Astrocyte (in vitro differentiated cells and primary cell): ENCODE data around the gene NR6A1. TPM values are rescaled to one million over a fixed set of nuclear protein-coding genes. Genes with fewer than 3 reads are reported as not detected.

Experiments used
- DNase-seq: peaks from one replicate; pipeline ENCODE4 v3.0.0-alpha.2; 2010; ENCODE audit warnings: low read depth
- FAIRE-seq: peaks from 2 replicates; lab custom pipeline; 2011; peaks lifted over from hg19 to GRCh38; lab: Jason Lieb, UNC
- H2AFZ ChIP-seq: 2 replicates; pipeline ENCODE4 v1.6.0; 2012; ENCODE audit warnings: low read depth, low read length, inconsistent platforms
- H3K27ac ChIP-seq: 2 replicates; pipeline ENCODE4 v1.5.1; 2011; ENCODE audit warnings: low read depth, low read length, inconsistent platforms
- H3K27me3 ChIP-seq: 2 replicates; pipeline ENCODE4 v1.6.0; 2011; ENCODE audit warnings: low read length, inconsistent platforms; ENCODE audit not compliant: insufficient read depth
- H3K36me3 ChIP-seq: 2 replicates; pipeline ENCODE4 v1.5.1; 2011; ENCODE audit warnings: low read length, inconsistent platforms; ENCODE audit not compliant: insufficient read depth
- H3K4me1 ChIP-seq: 2 replicates; pipeline ENCODE4 v1.5.1; 2011; ENCODE audit warnings: low read length, inconsistent platforms; ENCODE audit not compliant: insufficient read depth
- H3K4me2 ChIP-seq: 2 replicates; pipeline ENCODE4 v1.6.0; 2012; ENCODE audit warnings: low read length, inconsistent platforms
- H3K4me3 ChIP-seq: 2 replicates; pipeline ENCODE4 v1.5.1; 2011; ENCODE audit warnings: low read depth, mild to moderate bottlenecking, low read length, inconsistent platforms; ENCODE audit not compliant: insufficient read depth
- H3K79me2 ChIP-seq: 2 replicates; pipeline ENCODE4 v1.6.0; 2012; ENCODE audit warnings: mild to moderate bottlenecking, low read length, inconsistent platforms; ENCODE audit not compliant: insufficient read depth
- H3K9ac ChIP-seq: 2 replicates; pipeline ENCODE4 v1.6.0; 2012; ENCODE audit warnings: mild to moderate bottlenecking, low read length, inconsistent platforms
- H3K9me3 ChIP-seq: 2 replicates; pipeline ENCODE4 v1.5.1; 2012; ENCODE audit warnings: low read depth, mild to moderate bottlenecking, low read length, inconsistent platforms; ENCODE audit not compliant: insufficient read depth
- H4K20me1 ChIP-seq: 2 replicates; pipeline ENCODE4 v1.6.0; 2012; ENCODE audit warnings: low read length, inconsistent platforms; ENCODE audit not compliant: insufficient read depth
- H3K27ac Mint-ChIP-seq: one replicate; pipeline ENCODE4 v1.8.0; 2021; ENCODE audit warnings: mild to moderate bottlenecking, mixed read lengths; ENCODE audit not compliant: unreplicated experiment
- H3K27me3 Mint-ChIP-seq: one replicate; pipeline ENCODE4 v1.8.0; 2021; ENCODE audit warnings: low read depth, mixed read lengths; ENCODE audit not compliant: unreplicated experiment
- H3K36me3 Mint-ChIP-seq: one replicate; pipeline ENCODE4 v1.8.0; 2021; ENCODE audit warnings: low read depth, mixed read lengths; ENCODE audit not compliant: unreplicated experiment
- H3K4me1 Mint-ChIP-seq: one replicate; pipeline ENCODE4 v1.8.0; 2021; ENCODE audit warnings: low read depth, mixed read lengths; ENCODE audit not compliant: unreplicated experiment
- H3K4me3 Mint-ChIP-seq: one replicate; pipeline ENCODE4 v1.8.0; 2021; ENCODE audit warnings: mild to moderate bottlenecking, moderate library complexity, mixed read lengths; ENCODE audit not compliant: unreplicated experiment
- H3K9me3 Mint-ChIP-seq: one replicate; pipeline ENCODE4 v1.8.0; 2021; ENCODE audit warnings: mild to moderate bottlenecking, mixed read lengths; ENCODE audit not compliant: unreplicated experiment
- CTCF ChIP-seq: IDR thresholded peaks from 2 replicates; pipeline ENCODE4 v1.5.1; 2011; ENCODE audit warnings: low read depth, mild to moderate bottlenecking, inconsistent platforms, low read length, moderate library complexity; ENCODE audit not compliant: insufficient read depth
- EZH2 ChIP-seq: IDR thresholded peaks from 2 replicates; pipeline ENCODE4 v1.6.1; 2012; ENCODE audit warnings: mild to moderate bottlenecking, low read length, inconsistent platforms; ENCODE audit not compliant: insufficient read depth
- total RNA-seq: library from RNA; stranded (reverse); gene quantifications from 2 replicates; pipeline ENCODE4 v1.2.1, GENCODE V29; 2021

NR6A1 gene
- total RNA-seq, 1 donor from 2014 or later = 20.8 TPM

GRCh38 chr9:124696101-124696500 is 75.0 kb downstream of the NR6A1 start:
- Histone ChIP-seq H3K27me3 (no peaks in the 10 kb centered on the region), H2AFZ (no peak overlapping the region), H3K9ac (peak overlapping the region; percentile 79), H3K79me2 (peaks cover 49% of the 10 kb centered on the region), H3K27ac (peak overlapping the region; percentile 92), H3K4me3 (no peak overlapping the region), H3K9me3 (no peaks in the 10 kb centered on the region), H4K20me1 (no peaks in the 10 kb centered on the region), H3K4me2 (peak overlapping the region; percentile 78), H3K4me1 (peaks cover 51% of the 10 kb centered on the region), H3K36me3 (peaks cover 11% of the 10 kb centered on the region)
- Mint-ChIP-seq H3K4me1 (peaks cover 61% of the 10 kb centered on the region), H3K9me3 (no peaks in the 10 kb centered on the region), H3K36me3 (no peaks in the 10 kb centered on the region), H3K27ac (peak overlapping the region; percentile 92), H3K27me3 (no peaks in the 10 kb centered on the region), H3K4me3 (no peak overlapping the region)
- DNase-seq (peak; percentile 82), FAIRE-seq (no peak)
- TF ChIP-seq CTCF (no peak), EZH2 (no peak)

GRCh38 chr9:124695280-124695890 is 75.7 kb downstream of the NR6A1 start:
- Histone ChIP-seq H3K79me2 (peaks cover 50% of the 10 kb centered on the region), H3K27me3 (no peaks in the 10 kb centered on the region), H3K9ac (peak overlapping the region; percentile 79), H3K9me3 (no peaks in the 10 kb centered on the region), H3K4me1 (peaks cover 51% of the 10 kb centered on the region), H3K4me3 (no peak overlapping the region), H3K4me2 (peak overlapping the region; percentile 78), H2AFZ (no peak overlapping the region), H3K36me3 (peaks cover 11% of the 10 kb centered on the region), H4K20me1 (peaks cover 3% of the 10 kb centered on the region), H3K27ac (peak overlapping the region; percentile 92)
- Mint-ChIP-seq H3K4me1 (peaks cover 65% of the 10 kb centered on the region), H3K9me3 (no peaks in the 10 kb centered on the region), H3K36me3 (peaks cover 3% of the 10 kb centered on the region), H3K27me3 (no peaks in the 10 kb centered on the region), H3K4me3 (peak overlapping the region; percentile 12), H3K27ac (peak overlapping the region; percentile 92)
- no peak for FAIRE-seq
- TF ChIP-seq EZH2 = no peak
- no peak for TF ChIP-seq CTCF
- DNase-seq = peak; percentile 79
